ENCODE data around the gene EXT2.

The EXT2 gene

GRCh38 chr11:44174842-44175241 lies 79.4 kb downstream of the EXT2 start:
- no peak for DNase-seq

- no peak for DNase-seq
Measured at GRCh38 chr11:44176546-44177213, 81.2 kb downstream of the EXT2 start.

GRCh38 chr11:44177905-44178304 lies 82.4 kb downstream of the EXT2 start:
- no peak for DNase-seq

- DNase-seq: no peak
Measured at GRCh38 chr11:44178381-44178780, 82.9 kb downstream of the EXT2 start.

- no peak for DNase-seq
Measured at GRCh38 chr11:44179173-44179572, 83.7 kb downstream of the EXT2 start.

GRCh38 chr11:44180107-44180506 lies 84.6 kb downstream of the EXT2 start:
- DNase-seq: no peak

- no peak for DNase-seq
Measured at GRCh38 chr11:44185522-44185921, 90.0 kb downstream of the EXT2 start.

GRCh38 chr11:44186321-44186930 lies 90.9 kb downstream of the EXT2 start:
- no peak for DNase-seq

GRCh38 chr11:44188643-44189042 lies 93.2 kb downstream of the EXT2 start:
- DNase-seq: no peak

GRCh38 chr11:44189986-44190882 lies 94.8 kb downstream of the EXT2 start:
- no peak for DNase-seq

- no peak for DNase-seq
Measured at GRCh38 chr11:44190883-44191230, 95.4 kb downstream of the EXT2 start.

- DNase-seq: no peak
Measured at GRCh38 chr11:44191322-44192016, 96.0 kb downstream of the EXT2 start.

GRCh38 chr11:44192017-44192385 lies 96.5 kb downstream of the EXT2 start:
- no peak for DNase-seq

GRCh38 chr11:44192462-44193100 lies 97.1 kb downstream of the EXT2 start:
- DNase-seq: no peak

- DNase-seq: no peak
Measured at GRCh38 chr11:44193856-44194255, 98.4 kb downstream of the EXT2 start.

GRCh38 chr11:44198146-44198724 lies 102.8 kb downstream of the EXT2 start:
- no peak for DNase-seq

- peak; percentile 55 for DNase-seq
Measured at GRCh38 chr11:44199298-44199697, 103.8 kb downstream of the EXT2 start.

GRCh38 chr11:44199816-44200215 lies 104.3 kb downstream of the EXT2 start:
- DNase-seq: no peak

- DNase-seq: peak; percentile 47
Measured at GRCh38 chr11:44203270-44204043, 108.0 kb downstream of the EXT2 start.

GRCh38 chr11:44205352-44205751 lies 109.9 kb downstream of the EXT2 start:
- no peak for DNase-seq

GRCh38 chr11:44205836-44206235 lies 110.4 kb downstream of the EXT2 start:
- no peak for DNase-seq

GRCh38 chr11:44207292-44207691 lies 111.8 kb downstream of the EXT2 start:
- no peak for DNase-seq
